Effector memory CD8-positive, alpha-beta T cell (primary cell): ENCODE data around the gene DUS1L.
"Not testable (repeated sequence)": the region's sequence is repeated elsewhere in the genome, so short reads cannot be mapped to it uniquely, and the experiment has no call there.

Experiments used
- ATAC-seq: fragments of 150-1000 bp; cut with Tn5 transposase; replicated peaks from 2 replicates; pipeline ENCODE4 v1.10.0; 2021; ENCODE audit warnings: mild to moderate bottlenecking, moderate library complexity
- DNase-seq, 3 experiments: peaks; one replicate each; pipeline ENCODE4 v3.0.0; 2021
- H3K27ac Mint-ChIP-seq, 2 donors: one replicate each; pipeline ENCODE4 v1.8.0; 2022; ENCODE audit warnings: mild to moderate bottlenecking in 2 of 2, mixed read lengths in 2 of 2, moderate library complexity in 2 of 2
- H3K27me3 Mint-ChIP-seq, 2 donors: one replicate each; pipeline ENCODE4 v1.8.0; 2022; ENCODE audit warnings: mixed read lengths in 2 of 2
- H3K36me3 Mint-ChIP-seq: one replicate; pipeline ENCODE4 v1.8.0; 2022; ENCODE audit warnings: mild to moderate bottlenecking, moderate library complexity, mixed read lengths; ENCODE audit not compliant: insufficient read depth
- H3K4me1 Mint-ChIP-seq, 2 donors: one replicate each; pipeline ENCODE4 v1.8.0; 2022; ENCODE audit warnings: low read depth in 2 of 2, mixed read lengths in 2 of 2
- H3K4me3 Mint-ChIP-seq, 2 donors: one replicate each; pipeline ENCODE4 v1.8.0; 2022; ENCODE audit warnings: mild to moderate bottlenecking in 2 of 2, mixed read lengths in 2 of 2, moderate library complexity in 2 of 2
- H3K9me3 Mint-ChIP-seq, 2 donors: one replicate each; pipeline ENCODE4 v1.8.0; 2022; ENCODE audit warnings: mixed read lengths in 2 of 2

DUS1L gene

DNA sequence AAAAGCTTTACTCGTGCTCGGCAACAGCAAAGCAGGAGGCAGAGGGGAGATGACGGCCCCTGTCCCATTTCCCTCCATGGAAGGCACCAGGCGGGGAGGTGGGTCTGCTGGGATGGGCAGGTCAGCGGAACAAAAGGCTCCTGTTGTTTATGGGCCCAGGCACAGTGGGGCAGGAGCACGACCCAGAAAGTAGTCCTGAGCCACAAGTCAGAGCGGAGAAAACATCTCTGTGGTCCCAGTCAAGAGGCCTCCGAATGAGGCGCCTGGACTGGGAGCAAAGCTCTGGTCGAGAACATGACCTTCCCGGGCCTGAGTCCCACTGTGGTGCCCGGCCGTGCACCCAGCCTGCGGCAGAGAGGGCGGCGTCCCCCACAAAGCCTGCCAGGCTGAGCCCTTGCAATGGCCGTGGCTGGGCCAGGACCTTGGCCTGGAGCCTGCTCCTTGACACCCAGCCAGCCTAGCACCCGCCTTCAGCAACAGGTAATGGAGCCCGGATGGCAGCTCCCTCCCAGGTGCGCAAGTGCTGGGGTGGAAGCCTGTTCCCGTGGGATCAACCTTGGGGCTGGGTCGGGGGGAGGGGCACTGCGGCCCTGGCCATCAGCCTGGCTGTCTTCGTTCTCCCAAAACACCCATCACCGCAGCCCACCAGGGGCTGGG is 17.6 kb downstream of the DUS1L start:
- Mint-ChIP-seq H3K27me3 (no peaks in the 10 kb centered on the region), H3K27ac (no peak overlapping the region), H3K4me3 (no peak overlapping the region)

DNA sequence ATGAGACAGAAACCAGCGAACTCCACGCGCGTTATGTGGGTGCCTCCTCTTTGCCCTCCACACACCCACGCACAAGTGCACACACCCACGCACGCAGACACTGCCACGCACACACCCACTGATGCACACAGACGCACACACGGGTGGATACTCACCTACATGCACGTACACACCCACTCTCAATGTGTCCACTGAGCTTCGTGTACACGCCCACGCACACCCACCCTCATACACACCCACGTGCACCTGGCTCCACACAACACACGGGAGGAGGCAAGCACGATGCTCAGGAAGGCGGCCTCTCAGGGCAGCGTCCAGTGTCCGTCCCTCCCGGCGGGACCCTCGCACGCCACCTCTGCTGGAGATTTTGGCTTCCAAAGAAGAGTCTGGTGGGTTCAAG is 18.2 kb downstream of the DUS1L start:
- ATAC-seq (no peak), DNase-seq (no peak)
- peaks cover 5 to 9% of the 10 kb centered on the region in 2 donors for H3K4me1 Mint-ChIP-seq
- H3K9me3 Mint-ChIP-seq: no peaks in the 10 kb centered on the region
- no peaks in the 10 kb centered on the region for H3K27me3 Mint-ChIP-seq
- H3K27ac Mint-ChIP-seq: no peak overlapping the region
- no peaks in the 10 kb centered on the region for H3K36me3 Mint-ChIP-seq
- H3K4me3 Mint-ChIP-seq: no peak overlapping the region

More for the DNA sequence above, 17.6 kb downstream of the DUS1L start:
- no peak for ATAC-seq
- Mint-ChIP-seq H3K36me3 (no peaks in the 10 kb centered on the region), H3K4me1 (peaks cover 5 to 10% of the 10 kb centered on the region in 2 donors), H3K9me3 (no peaks in the 10 kb centered on the region)
- no peak for DNase-seq

DNA sequence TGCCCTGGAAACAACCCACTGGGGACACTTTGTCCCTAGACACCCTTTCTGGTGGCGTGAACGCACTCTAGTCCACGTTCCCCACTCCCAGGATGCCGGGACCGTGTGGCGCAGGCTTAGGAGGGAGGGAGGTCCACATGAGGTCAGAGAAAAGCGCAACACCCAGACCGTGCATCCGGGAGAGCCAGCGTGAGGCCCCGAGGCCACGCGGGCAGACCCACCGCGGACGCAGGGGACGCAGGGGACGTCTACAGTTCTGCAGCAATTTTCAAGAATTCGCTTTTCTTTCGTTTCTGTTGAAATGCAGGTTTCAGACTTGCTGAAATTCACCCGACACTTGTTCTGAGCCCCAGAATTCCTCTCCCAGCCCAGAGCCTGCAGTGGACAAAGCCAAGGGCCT is 18.7 kb downstream of the DUS1L start:
- H3K4me3 Mint-ChIP-seq: no peak overlapping the region
- no peak for ATAC-seq
- H3K27ac Mint-ChIP-seq: no peak overlapping the region
- DNase-seq: no peak
- no peaks in the 10 kb centered on the region for H3K36me3 Mint-ChIP-seq
- peaks cover 5 to 9% of the 10 kb centered on the region in 2 donors for H3K4me1 Mint-ChIP-seq
- no peaks in the 10 kb centered on the region for H3K9me3 Mint-ChIP-seq
- no peaks in the 10 kb centered on the region for H3K27me3 Mint-ChIP-seq

DNA sequence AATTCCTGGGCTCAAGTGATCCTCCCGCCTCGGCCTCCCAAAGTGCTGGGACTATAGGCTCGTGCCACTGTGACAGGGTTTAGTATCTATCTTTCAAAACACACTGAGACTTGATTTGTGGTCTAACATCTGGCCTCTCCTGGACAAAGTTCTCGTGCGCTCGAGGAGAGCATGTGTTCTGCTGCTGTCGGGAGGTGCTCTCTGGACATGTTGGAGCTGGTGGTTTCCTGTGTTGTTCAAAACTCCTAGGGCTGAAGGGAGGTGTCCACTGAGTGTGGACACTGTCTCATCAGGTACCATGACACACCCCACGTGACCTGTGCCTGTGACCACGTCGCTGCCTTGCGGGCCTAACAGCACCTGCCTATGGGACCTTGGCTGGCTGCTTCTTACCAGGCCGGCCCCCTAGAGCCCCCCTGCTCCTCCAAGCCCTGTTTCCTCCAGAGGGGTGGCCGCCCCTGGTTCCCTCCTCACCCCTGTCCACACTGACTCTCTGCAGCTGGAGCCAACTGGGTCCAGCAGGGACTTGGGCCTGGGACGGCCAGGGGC is 19.6 kb downstream of the DUS1L start:
- ATAC-seq (no peak), DNase-seq (no peak)
- Mint-ChIP-seq H3K27ac (no peak overlapping the region), H3K36me3 (no peaks in the 10 kb centered on the region), H3K4me3 (no peak overlapping the region), H3K9me3 (no peaks in the 10 kb centered on the region), H3K4me1 (peaks cover 5 to 9% of the 10 kb centered on the region in 2 donors), H3K27me3 (no peaks in the 10 kb centered on the region)

DNA sequence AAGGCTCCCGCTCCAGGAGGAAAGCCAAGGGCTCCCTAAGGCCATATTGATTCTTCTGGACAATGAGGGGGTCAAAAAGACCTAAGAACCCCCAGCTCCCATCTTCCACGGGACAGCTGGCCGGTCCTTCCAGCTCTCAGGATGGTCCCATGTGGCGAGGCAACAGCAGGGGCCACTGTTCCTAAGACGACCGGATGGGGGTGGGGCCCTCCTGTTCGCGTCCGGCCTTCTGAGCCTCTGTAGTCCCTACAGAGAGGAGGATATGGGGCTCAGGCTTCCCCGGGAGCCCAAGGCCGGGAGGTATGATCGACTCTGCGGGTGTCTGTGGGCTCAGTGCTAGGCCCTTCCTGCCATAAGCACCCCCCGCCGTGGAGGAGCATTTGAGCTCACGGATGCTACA is 22.1 kb downstream of the DUS1L start:
- Mint-ChIP-seq H3K27me3 (no peaks in the 10 kb centered on the region), H3K27ac (no peak overlapping the region), H3K4me3 (no peak overlapping the region), H3K4me1 (peaks cover 0 to 6% of the 10 kb centered on the region in 2 donors), H3K36me3 (no peaks in the 10 kb centered on the region), H3K9me3 (no peaks in the 10 kb centered on the region)
- DNase-seq (no peak), ATAC-seq (no peak)

DNA sequence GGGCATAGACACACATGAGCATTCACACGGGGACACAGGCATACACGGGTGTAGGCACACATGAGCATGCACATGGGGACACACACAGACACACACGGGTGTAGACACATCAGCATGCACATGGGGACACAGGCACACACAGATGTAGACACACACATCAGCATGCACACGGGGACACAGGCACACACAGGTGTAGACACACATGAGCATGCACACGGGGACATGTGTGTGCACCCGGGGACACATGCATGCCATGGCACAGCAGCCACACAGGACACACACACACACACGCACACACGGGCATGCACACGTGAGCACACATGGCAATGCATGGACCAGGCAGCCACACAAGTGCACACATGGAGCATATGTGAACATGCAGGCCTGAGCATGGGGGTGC is 23.0 kb downstream of the DUS1L start:
- H3K9me3 Mint-ChIP-seq: no peaks in the 10 kb centered on the region
- H3K4me3 Mint-ChIP-seq: no peak overlapping the region
- peaks cover 3% of the 10 kb centered on the region for H3K36me3 Mint-ChIP-seq
- no peak for DNase-seq
- no peak overlapping the region for H3K27ac Mint-ChIP-seq
- no peak for ATAC-seq
- peaks cover 5 to 11% of the 10 kb centered on the region in 2 donors for H3K4me1 Mint-ChIP-seq
- no peaks in the 10 kb centered on the region for H3K27me3 Mint-ChIP-seq

DNA sequence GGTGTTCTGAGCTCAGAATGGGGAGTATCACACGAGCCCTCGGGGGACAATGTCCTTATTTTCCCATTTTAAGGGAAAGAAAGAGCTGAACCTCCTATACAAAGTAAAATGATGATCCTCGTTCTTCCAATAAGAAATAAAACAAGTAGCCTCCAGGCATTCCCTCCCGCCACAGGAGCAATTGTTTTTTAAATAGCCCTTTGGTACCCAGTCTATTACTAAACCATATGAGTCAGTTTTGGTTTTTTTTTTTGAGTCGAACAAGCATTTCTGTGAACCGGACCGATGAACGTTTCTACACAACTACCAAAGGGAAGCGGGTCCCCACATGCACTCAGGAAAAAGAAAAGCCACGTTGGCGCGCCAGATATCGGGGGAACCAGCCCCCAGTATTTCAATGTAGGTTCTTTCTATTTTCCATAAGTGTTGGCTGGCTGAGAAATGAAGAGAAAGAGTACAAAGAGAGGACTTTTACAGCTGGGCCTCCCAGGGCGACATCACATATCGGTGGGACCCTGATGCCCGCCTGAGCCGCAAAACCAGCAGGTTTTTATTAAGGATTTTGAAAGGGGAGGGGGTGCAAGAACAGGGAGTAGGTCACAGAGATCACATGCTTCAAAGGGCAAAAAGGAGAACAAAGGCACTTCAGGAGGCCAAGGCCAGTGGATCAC is 24.3 kb downstream of the DUS1L start:
- Mint-ChIP-seq H3K36me3 (peaks cover 12% of the 10 kb centered on the region), H3K4me3 (no peak overlapping the region), H3K9me3 (no peaks in the 10 kb centered on the region), H3K27ac (peak overlapping the region in 1 of 2 donors; percentile 76), H3K4me1 (peaks cover 7 to 12% of the 10 kb centered on the region in 2 donors), H3K27me3 (no peaks in the 10 kb centered on the region)
- DNase-seq: no peak
- no peak for ATAC-seq

DNA sequence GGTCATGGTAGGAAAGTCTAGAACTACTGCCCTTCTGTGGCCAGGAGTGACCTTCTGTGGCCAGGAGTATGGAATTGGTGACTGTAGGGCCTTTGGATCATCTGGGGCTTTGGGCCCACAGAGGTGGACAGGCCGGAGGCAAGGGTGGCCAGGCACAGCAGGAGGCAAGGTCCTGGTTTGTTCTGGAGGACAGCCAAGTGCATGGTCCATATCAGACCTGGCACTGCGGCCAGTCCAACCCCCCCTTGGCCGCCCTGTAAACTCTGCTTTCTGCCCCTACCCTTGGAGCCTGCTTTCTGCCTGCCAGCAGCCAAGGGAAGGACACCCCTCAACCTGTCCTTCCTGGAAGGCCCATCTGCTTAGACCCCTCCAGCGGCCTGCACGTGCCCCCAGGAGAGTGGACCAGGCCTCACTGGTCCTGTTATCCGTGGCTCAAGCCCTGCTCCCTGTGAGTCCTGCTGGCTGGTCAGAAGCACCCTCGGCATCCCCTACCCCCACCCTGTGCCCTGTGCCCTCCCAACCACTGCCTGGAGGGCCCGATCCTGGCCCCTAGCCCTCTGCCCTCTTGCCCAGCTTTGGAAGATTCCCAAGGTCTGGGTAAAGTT is 25.8 kb downstream of the DUS1L start:
- H3K4me3 Mint-ChIP-seq: peak overlapping the region in 1 of 2 donors; percentile 31
- no peak overlapping the region for H3K27ac Mint-ChIP-seq
- peaks cover 17 to 21% of the 10 kb centered on the region in 2 donors for H3K4me1 Mint-ChIP-seq

DNA sequence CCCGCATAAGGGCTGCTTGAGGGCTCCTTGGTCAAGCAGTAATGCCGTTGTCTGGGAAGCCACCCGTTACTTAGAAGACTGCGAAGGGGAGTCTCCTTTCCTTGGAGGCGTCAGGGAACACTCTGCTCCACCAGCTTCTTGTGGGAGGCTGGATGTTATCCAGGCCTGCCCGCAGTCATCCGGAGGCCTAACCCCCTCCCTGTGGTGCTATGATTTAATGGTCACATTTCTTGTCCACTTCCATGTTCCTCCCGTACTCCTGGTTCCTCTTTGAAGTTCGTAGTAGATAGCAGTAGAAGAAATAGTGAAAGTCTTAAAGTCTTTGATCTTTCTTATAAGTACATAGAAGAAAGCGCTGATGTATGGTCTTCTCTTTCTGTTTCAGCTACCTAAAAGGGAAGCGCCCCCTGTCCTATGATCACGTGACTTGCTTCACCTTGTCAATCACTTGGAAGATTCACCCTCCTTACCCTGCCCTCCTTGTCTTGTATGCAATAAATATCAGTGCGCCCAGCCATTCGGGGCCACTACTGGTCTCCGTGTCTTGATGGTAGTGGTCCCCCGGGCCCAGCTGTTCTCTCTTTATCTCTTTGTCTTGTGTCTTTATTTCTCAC is 26.7 kb downstream of the DUS1L start:
- Mint-ChIP-seq H3K4me3 (peak overlapping the region; percentile 31 to 32), H3K36me3 (peaks cover 12% of the 10 kb centered on the region), H3K4me1 (peaks cover 17 to 21% of the 10 kb centered on the region in 2 donors)
- ATAC-seq, H3K9me3 Mint-ChIP-seq, H3K27ac Mint-ChIP-seq, H3K27me3 Mint-ChIP-seq, DNase-seq: not testable (repeated sequence)

More for the DNA sequence above, 25.8 kb downstream of the DUS1L start:
- Mint-ChIP-seq H3K9me3 (no peaks in the 10 kb centered on the region), H3K27me3 (no peaks in the 10 kb centered on the region), H3K36me3 (peaks cover 12% of the 10 kb centered on the region)
- no peak for ATAC-seq
- no peak for DNase-seq

DNA sequence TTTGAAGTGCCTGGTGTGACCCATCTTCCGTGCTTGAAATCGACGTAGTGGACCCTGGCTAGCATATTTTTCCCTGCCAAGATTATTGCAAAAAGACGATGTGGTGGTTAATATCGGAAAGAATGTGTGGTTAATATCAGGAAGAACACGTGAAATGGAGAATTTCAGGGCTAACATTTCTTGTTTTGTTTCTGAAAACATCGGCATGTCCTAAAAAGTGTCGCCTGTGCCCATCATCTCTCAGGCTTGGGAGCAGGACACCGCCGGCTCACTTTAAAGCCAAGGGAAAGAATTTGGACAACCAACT is 27.8 kb downstream of the DUS1L start:
- ATAC-seq (no peak), DNase-seq (no peak)
- peaks cover 12% of the 10 kb centered on the region for H3K36me3 Mint-ChIP-seq
- H3K4me1 Mint-ChIP-seq: peaks cover 17 to 21% of the 10 kb centered on the region in 2 donors
- peak overlapping the region; percentile 79 to 88 for H3K27ac Mint-ChIP-seq
- H3K27me3 Mint-ChIP-seq: no peaks in the 10 kb centered on the region
- no peaks in the 10 kb centered on the region for H3K9me3 Mint-ChIP-seq
- H3K4me3 Mint-ChIP-seq: peak overlapping the region; percentile 82 to 88

DNA sequence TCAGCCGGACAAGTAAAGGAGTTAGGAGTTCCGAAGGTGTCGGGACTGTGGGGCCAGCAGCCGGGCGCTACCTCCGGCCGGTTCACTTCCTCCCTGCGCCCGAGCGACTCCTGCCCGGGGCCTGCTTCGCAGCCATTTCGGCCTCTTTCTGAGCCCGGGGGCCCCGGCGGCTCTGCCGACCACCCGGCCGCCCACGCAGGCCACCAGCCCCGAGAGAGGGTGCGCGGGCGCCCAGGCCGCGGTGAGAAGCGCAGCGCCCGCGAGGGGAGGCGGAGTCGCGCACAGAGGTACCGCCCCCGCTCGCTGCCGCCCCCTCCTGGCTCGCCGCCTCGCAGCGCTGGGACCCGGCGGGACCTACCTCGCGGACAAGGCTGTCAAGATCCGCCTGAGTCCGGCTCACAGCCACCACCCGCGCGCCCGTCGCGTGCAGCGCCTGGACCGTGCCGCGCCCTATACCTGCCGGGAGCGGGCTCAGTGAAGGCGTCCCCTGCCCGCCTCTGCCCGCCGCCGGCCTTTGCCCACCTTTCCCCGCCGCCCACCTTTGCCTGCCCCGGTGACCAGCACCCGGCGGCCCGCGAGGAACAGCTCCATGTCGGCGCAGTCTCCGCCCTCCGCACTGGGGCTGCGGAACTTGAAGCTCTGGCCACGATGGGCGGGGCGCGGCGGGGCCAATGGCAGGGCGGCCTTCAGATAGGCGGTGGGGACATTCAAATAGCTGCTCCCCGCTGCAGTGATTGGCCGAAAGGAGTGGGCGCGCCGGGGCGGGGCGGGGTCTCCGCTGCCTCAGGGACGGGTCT is 28.3 kb downstream of the DUS1L start, which contains the start of gene DCXR:
TSS of gene DCXR (minus strand) at position 606 of the 797 bp plus-strand sequence. CDS start at position 591, 15 bp downstream.
- H3K27me3 Mint-ChIP-seq: no peaks in the 10 kb centered on the region
- H3K4me3 Mint-ChIP-seq: peak within 1 kb of the TSS; percentile 82 to 88
- peaks cover 17 to 21% of the 10 kb centered on the region in 2 donors for H3K4me1 Mint-ChIP-seq
- H3K36me3 Mint-ChIP-seq: peaks cover 12% of the 10 kb centered on the region
- no peaks in the 10 kb centered on the region for H3K9me3 Mint-ChIP-seq
- ATAC-seq: peak; percentile 90
- DNase-seq: peak; percentile 91 to 93 (median 92)
- peak within 1 kb of the TSS; percentile 79 to 88 for H3K27ac Mint-ChIP-seq

DNA sequence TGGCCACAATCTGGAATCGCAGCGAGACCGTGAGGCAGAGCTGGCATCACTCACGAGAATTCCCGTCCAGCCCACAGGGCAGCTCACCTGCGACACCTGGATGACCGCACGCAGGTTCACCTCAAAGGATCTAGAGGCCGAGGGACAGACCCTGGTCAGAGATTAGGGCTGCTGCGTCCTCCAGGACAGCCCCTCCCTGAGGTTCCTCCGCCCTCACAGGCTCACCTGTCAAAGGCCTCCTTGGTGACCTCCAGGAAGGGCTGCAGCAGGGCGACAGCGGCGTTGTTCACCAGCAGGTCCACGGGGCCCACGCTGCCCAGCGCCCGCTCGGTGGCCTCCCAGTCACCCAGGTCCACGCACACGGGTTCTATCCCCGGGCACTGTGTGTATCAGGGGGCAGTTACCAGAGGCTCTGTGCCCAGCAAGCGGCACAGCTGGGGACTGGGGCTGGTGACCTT is 28.9 kb downstream of the DUS1L start:
- ATAC-seq (no peak), DNase-seq (no peak)
- Mint-ChIP-seq H3K36me3 (peaks cover 12% of the 10 kb centered on the region), H3K4me1 (peaks cover 17 to 21% of the 10 kb centered on the region in 2 donors), H3K9me3 (no peaks in the 10 kb centered on the region), H3K27me3 (no peaks in the 10 kb centered on the region), H3K4me3 (peak overlapping the region; percentile 82 to 88), H3K27ac (peak overlapping the region; percentile 57 to 88)
